A549 (cell line): ENCODE measurements around the gene GPR37L1. TPM values are rescaled to one million over a fixed set of nuclear protein-coding genes. Genes with fewer than 3 reads are reported as not detected.

ENCODE experiments used
- ATAC-seq, 2 experiments: fragments of 200-7000 bp in 1 of 2; fragments of >200 bp in 1 of 2; cut with Nextera tagmentation in 1 of 2; cut with Tn5 transposase in 1 of 2; 3 replicates each; pipeline versions ENCODE4 v1.8.0 to v1.9.1; 2018 to 2020; ENCODE audit warnings: mild to moderate bottlenecking in 1 of 2, moderate library complexity in 1 of 2
- CTCF ChIA-PET: fragments of 300-600 bp; sonication (Branson Sonifier 250); formaldehyde crosslinking; extraction: SDS; loops from one replicate; lab custom pipeline; 2021; ENCODE audit warnings: antibody characterized with exemption, inconsistent platforms; lab: Yijun Ruan, JAX
- POLR2A ChIA-PET: fragments of 350-600 bp; formaldehyde crosslinking; extraction: SDS; loops from one replicate; lab custom pipeline; 2021; ENCODE audit warnings: antibody characterized with exemption, inconsistent platforms; lab: Yijun Ruan, JAX
- DNase-seq, 2 experiments: peaks; one replicate each; pipeline versions ENCODE4 v3.0.0 to v3.0.0-alpha.2; 2011 to 2016; ENCODE audit warnings: low read depth in 1 of 2, low spot score in 1 of 2
- FAIRE-seq: peaks from 2 replicates; lab custom pipeline; 2011; peaks lifted over from hg19 to GRCh38; lab: Jason Lieb, UNC
- H3K27ac ChIP-seq, 2 experiments: fragments of >200 bp; sonication (Bioruptor Twin); formaldehyde crosslinking; 3 replicates each; pipeline ENCODE4 v1.5.1; 2016 to 2017
- H3K4me1 ChIP-seq: fragments of >200 bp; sonication (Bioruptor Twin); formaldehyde crosslinking; 3 replicates; pipeline ENCODE4 v1.6.1; 2016
- H3K4me2 ChIP-seq: fragments of >200 bp; sonication (Bioruptor Twin); formaldehyde crosslinking; 3 replicates; pipeline ENCODE4 v1.6.1; 2016
- H3K4me3 ChIP-seq: fragments of >200 bp; sonication (Bioruptor Twin); formaldehyde crosslinking; 3 replicates; pipeline ENCODE4 v1.5.1; 2016
- H3K9me3 ChIP-seq: fragments of >200 bp; sonication (Bioruptor Twin); formaldehyde crosslinking; 3 replicates; pipeline ENCODE4 v1.6.1; 2016
- BCL3 ChIP-seq: fragments of >200 bp; sonication (Bioruptor Twin); formaldehyde crosslinking; IDR thresholded peaks from 3 replicates; pipeline ENCODE4 v1.6.1; 2016
- BHLHE40 ChIP-seq: IDR thresholded peaks from 2 replicates; pipeline ENCODE4 v1.6.1; 2012; ENCODE audit warnings: low read depth, low read length, inconsistent platforms
- CEBPB ChIP-seq, 2 experiments: fragments of >200 bp in 1 of 2; sonication (Bioruptor Twin) in 1 of 2; formaldehyde crosslinking in 1 of 2; IDR thresholded peaks; 2 replicates each; pipeline ENCODE4 v1.6.1; 2012 to 2016
- ELK1 ChIP-seq: fragments of 150-350 bp; IDR thresholded peaks from 2 replicates; pipeline ENCODE4 v1.6.1; 2014; ENCODE audit warnings: low read depth, mild to moderate bottlenecking, low read length
- EP300 ChIP-seq, 2 experiments: fragments of >200 bp; sonication (Bioruptor Twin); formaldehyde crosslinking; IDR thresholded peaks; 2 replicates in 1 of 2; 3 replicates in 1 of 2; pipeline ENCODE4 v1.6.1; 2016 to 2017
- FOSB ChIP-seq: fragments of 250-450 bp; sonication (Bioruptor Pico); IDR thresholded peaks from 2 replicates; pipeline ENCODE4 v1.5.0; 2020; ENCODE audit warnings: mild to moderate bottlenecking, moderate library complexity
- FOSL2 ChIP-seq, 2 experiments: fragments of 450-650 bp in 1 of 2; fragments of >200 bp in 1 of 2; sonication (Bioruptor Twin) in 1 of 2; formaldehyde crosslinking; IDR thresholded peaks; 2 replicates each; pipeline versions ENCODE4 v1.5.0 to v1.6.1; 2016 to 2020; ENCODE audit warnings: mild to moderate bottlenecking in 1 of 2, moderate library complexity in 1 of 2
- FOXS1 ChIP-seq: fragments of 250-450 bp; sonication (Bioruptor Pico); IDR thresholded peaks from 2 replicates; pipeline ENCODE4 v1.5.0; 2020; ENCODE audit warnings: mild to moderate bottlenecking, moderate library complexity
- HDAC2 ChIP-seq: fragments of 200-600 bp; sonication (generic); IDR thresholded peaks from 2 replicates; pipeline ENCODE4 v1.6.1; 2016
- HEYL ChIP-seq: fragments of 250-450 bp; sonication (Bioruptor Pico); IDR thresholded peaks from 2 replicates; pipeline ENCODE4 v1.8.0; 2021; ENCODE audit warnings: mild to moderate bottlenecking, moderate library complexity
- HOXB5 ChIP-seq: fragments of 250-450 bp; sonication (Bioruptor Pico); IDR thresholded peaks from 2 replicates; pipeline ENCODE4 v1.5.0; 2020; ENCODE audit warnings: mild to moderate bottlenecking, moderate library complexity
- JUNB ChIP-seq: fragments of >200 bp; sonication (Bioruptor Twin); formaldehyde crosslinking; IDR thresholded peaks from 2 replicates; pipeline ENCODE4 v1.6.1; 2016
- MAFK ChIP-seq: fragments of 450-650 bp; IDR thresholded peaks from 2 replicates; pipeline ENCODE4 v1.6.1; 2014; ENCODE audit not compliant: partially characterized antibody
- MAZ ChIP-seq: fragments of 150-350 bp; IDR thresholded peaks from 2 replicates; pipeline ENCODE4 v1.6.1; 2014; ENCODE audit warnings: antibody characterized with exemption, low read depth, low read length, borderline replicate concordance
- MYC ChIP-seq: IDR thresholded peaks from 2 replicates; pipeline ENCODE4 v1.6.1; 2012; ENCODE audit warnings: mild to moderate bottlenecking, inconsistent platforms, low read length, improper control_type of control experiment, borderline replicate concordance
- NFE2L2 ChIP-seq: fragments of 150-350 bp; conservative IDR thresholded peaks from 2 replicates; pipeline ENCODE4 v1.6.1; 2014; ENCODE audit warnings: low read length
- PHF8 ChIP-seq: fragments of 200-600 bp; sonication (generic); IDR thresholded peaks from 2 replicates; pipeline ENCODE4 v1.6.1; 2016; ENCODE audit warnings: low read depth, mild to moderate bottlenecking, antibody characterized with exemption, moderate library complexity, borderline replicate concordance
- POLR2AphosphoS2 ChIP-seq: conservative IDR thresholded peaks from 2 replicates; pipeline ENCODE4 v1.6.1; 2012; ENCODE audit warnings: low read length, improper control_type of control experiment, inconsistent platforms
- RAD21 ChIP-seq, 2 experiments: fragments of >200 bp in 1 of 2; sonication (Bioruptor Twin) in 1 of 2; formaldehyde crosslinking in 1 of 2; IDR thresholded peaks in 1 of 2; conservative IDR thresholded peaks in 1 of 2; 2 replicates in 1 of 2; 3 replicates in 1 of 2; pipeline ENCODE4 v1.6.1; 2012 to 2018; ENCODE audit warnings: inconsistent platforms in 1 of 2
- REST ChIP-seq: fragments of 200-600 bp; sonication (generic); IDR thresholded peaks from 2 replicates; pipeline ENCODE4 v1.6.1; 2016; ENCODE audit warnings: antibody characterized with exemption, mild to moderate bottlenecking, moderate library complexity
- RNF2 ChIP-seq: fragments of 200-600 bp; sonication (generic); IDR thresholded peaks from 2 replicates; pipeline ENCODE4 v1.6.1; 2016; ENCODE audit warnings: low read depth, mild to moderate bottlenecking, antibody characterized with exemption, moderate library complexity, borderline replicate concordance
- TP53 ChIP-seq: fragments of 250-450 bp; sonication (Bioruptor Pico); IDR thresholded peaks from 2 replicates; pipeline ENCODE4 v1.5.0; 2021; ENCODE audit warnings: mild to moderate bottlenecking, moderate library complexity
- USF2 ChIP-seq: fragments of 450-650 bp; IDR thresholded peaks from 2 replicates; pipeline ENCODE4 v1.6.1; 2014; ENCODE audit warnings: antibody characterized with exemption
- ZC3H11A ChIP-seq: fragments of 450-650 bp; IDR thresholded peaks from 2 replicates; pipeline ENCODE4 v1.6.1; 2014; ENCODE audit warnings: antibody characterized with exemption, mild to moderate bottlenecking
- ZNF302 ChIP-seq: fragments of 250-450 bp; sonication (Bioruptor Pico); IDR thresholded peaks from 2 replicates; pipeline ENCODE4 v1.9.0; 2021; ENCODE audit warnings: inconsistent platforms, mild to moderate bottlenecking, moderate library complexity
- WGBS: methylation state at CpG from one replicate; pipeline ENCODE4 v1.1.6; 2017; ENCODE audit errors: missing lambda C conversion rate; 5-methylcytosine and 5-hydroxymethylcytosine counted together
- polyA plus RNA-seq, 4 experiments: library from polyadenylated mRNA; depleted of rRNA in 3 of 4; stranded (reverse); fragments of >200 nt; fragmentation: RNase III in 1 of 4; extraction: RNeasy Plus Mini Kit Qiagen cat#74134 plus additional on column Dnase treatment in 1 of 4; gene quantifications; 2 replicates in 3 of 4; 3 replicates in 1 of 4; pipeline ENCODE4 v1.2.3, GENCODE V29; 2011 to 2017

Gene GPR37L1
- polyA plus RNA-seq, 2 of the 4 experiments (the other 2 are of a cell fraction), result 0.08 to 0.13 TPM

- POLR2A ChIA-PET, result interaction anchor here (1.4 kb wide), 1 partner anchor 118 kb away, joined by 5 read pairs; the partner anchor contains the start of gene ELF3
- H3K27ac ChIP-seq, result no peak overlapping the region
- CTCF ChIA-PET, result interaction anchor here (0.6 to 31.9 kb wide), 5 partner anchors 5 to 233 kb away, joined by 3 to 1624 read pairs (median 209); partner anchors contain the start of genes ELF3, GPR37L1 and RNPEP
- H3K9me3 ChIP-seq, result no peaks in the 10 kb centered on the region
- DNase-seq (no peak), ATAC-seq (no peak), FAIRE-seq (no peak)
- no peak overlapping the region for H3K4me2 ChIP-seq
- H3K4me3 ChIP-seq, result no peak overlapping the region
- 0 out of 3 replicates have a peak, but pooled peaks cover 5% of the 10 kb centered on the region for H3K4me1 ChIP-seq
- WGBS, result 97% methylated on average over 20 of the region's 26 CpGs
- TF ChIP-seq FOSB (CRISPR knock-in tag) (no peak), HEYL (CRISPR knock-in tag) (no peak), FOXS1 (CRISPR knock-in tag) (no peak), ELK1 (no peak), MAFK (no peak), REST (no peak), BHLHE40 (no peak), HDAC2 (no peak), TP53 (CRISPR knock-in tag) (no peak), JUNB (no peak), CEBPB (IDR thresholded peaks at IDR 0.05) (no peak), ZNF302 (no peak)
Measured at GRCh38 chr1:202127836-202128622, 5.3 kb downstream of the GPR37L1 start.

- Histone ChIP-seq H3K4me3 (no peak overlapping the region), H3K9me3 (no peaks in the 10 kb centered on the region), H3K4me1 (0 out of 3 replicates have a peak, but pooled peaks cover 5% of the 10 kb centered on the region), H3K4me2 (no peak overlapping the region), H3K27ac (peak overlapping the region in 1 of 2 experiments; percentile 31; a peak in 1 of 6 replicates)
- no peak for DNase-seq
- FAIRE-seq, result no peak
- ChIA-PET POLR2A (interaction anchor here (0.6 kb wide), 1 partner anchor 249 kb away, joined by 4 read pairs; no protein-coding TSS in a partner anchor), CTCF (interaction anchor here (0.9 to 31.9 kb wide), 5 partner anchors 7 to 235 kb away, joined by 3 to 1624 read pairs (median 25); partner anchors contain the start of genes ELF3, GPR37L1 and RNPEP)
- TF ChIP-seq MAZ, result no peak
- TF ChIP-seq BHLHE40, result no peak
- TF ChIP-seq TP53 (CRISPR knock-in tag), result no peak
- TF ChIP-seq FOSL2 (IDR thresholded peaks at IDR 0.05), result no peak
- no peak for TF ChIP-seq FOSL2 (CRISPR knock-in tag; IDR thresholded peaks at IDR 0.05)
- no peak for TF ChIP-seq RAD21 (conservative IDR thresholded peaks at IDR 0.05 in 1 of 2, IDR thresholded peaks at IDR 0.05 in 1 of 2)
- TF ChIP-seq EP300 (IDR thresholded peaks at IDR 0.05), result no peak
- no peak for TF ChIP-seq RNF2
- no peak for TF ChIP-seq ZC3H11A
- no peak for TF ChIP-seq USF2
- TF ChIP-seq NFE2L2, result no peak
- no peak for TF ChIP-seq HOXB5 (CRISPR knock-in tag)
- TF ChIP-seq PHF8, result no peak
- no peak for TF ChIP-seq POLR2AphosphoS2
- TF ChIP-seq MYC, result no peak
- TF ChIP-seq BCL3, result no peak
- peak; percentile 10 to 30; a peak in 3 of 6 replicates for ATAC-seq
- WGBS, result 84% methylated on average over 7 of the region's 8 CpGs
Measured at GRCh38 chr1:202129453-202130296, 7.0 kb downstream of the GPR37L1 start.
